Measurements from ENCODE around the gene B4GALT3.
A peak's percentile ranks its signal among the peaks of the same experiment; 100 is the strongest.

B4GALT3 gene

DNA sequence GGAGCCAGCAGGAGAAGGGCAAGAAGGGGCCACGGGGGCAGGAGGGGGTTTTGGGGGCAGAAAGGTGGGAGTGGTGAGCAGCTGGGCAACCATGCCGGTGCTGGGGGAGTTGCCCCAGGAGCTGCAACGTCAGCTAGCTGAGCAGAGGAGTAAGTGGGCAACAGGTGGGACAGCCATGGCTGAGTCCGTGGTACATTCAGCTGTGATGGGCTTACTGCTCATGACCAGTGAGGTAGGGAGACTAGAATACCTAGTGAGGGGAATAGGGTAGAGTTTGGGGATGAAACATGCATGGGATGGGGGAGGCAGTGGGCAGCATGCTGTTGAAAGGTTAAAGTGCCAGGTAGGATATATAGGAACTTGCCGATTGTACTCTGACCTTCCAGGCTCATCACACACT, 15.7 kb downstream of the B4GALT3 start:
- DNase-seq = no peak

DNA sequence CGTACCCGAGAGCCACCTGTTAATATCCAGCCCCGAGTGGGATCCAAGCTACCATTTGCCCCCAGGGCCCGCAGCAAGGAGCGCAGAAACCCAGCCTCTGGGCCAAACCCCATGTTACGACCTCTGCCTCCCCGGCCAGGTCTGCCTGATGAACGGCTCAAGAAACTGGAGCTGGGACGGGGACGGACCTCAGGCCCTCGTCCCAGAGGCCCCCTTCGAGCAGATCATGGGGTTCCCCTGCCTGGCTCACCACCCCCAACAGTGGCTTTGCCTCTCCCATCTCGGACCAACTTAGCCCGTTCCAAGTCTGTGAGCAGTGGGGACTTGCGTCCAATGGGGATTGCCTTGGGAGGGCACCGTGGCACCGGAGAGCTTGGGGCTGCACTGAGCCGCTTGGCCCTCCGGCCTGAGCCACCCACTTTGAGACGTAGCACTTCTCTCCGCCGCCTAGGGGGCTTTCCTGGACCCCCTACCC, 16.6 kb downstream of the B4GALT3 start:
- DNase-seq = no peak

DNA sequence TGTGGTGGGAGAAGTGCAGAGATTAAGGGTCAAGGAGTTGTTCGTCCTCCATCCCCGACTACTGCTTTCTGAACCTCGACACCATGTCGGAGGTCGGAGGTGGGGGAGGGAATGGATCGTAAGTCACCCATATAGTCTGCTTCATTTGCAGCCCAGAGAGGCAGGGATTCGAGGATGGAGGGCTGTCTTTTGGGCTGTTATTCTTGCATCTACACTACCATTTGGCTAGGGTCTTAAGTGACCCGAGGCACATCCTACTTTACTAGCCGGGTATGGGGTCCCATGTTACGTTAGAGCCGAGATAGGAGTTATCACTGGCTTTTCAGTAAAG, 17.4 kb downstream of the B4GALT3 start:
- no peak for DNase-seq

DNA sequence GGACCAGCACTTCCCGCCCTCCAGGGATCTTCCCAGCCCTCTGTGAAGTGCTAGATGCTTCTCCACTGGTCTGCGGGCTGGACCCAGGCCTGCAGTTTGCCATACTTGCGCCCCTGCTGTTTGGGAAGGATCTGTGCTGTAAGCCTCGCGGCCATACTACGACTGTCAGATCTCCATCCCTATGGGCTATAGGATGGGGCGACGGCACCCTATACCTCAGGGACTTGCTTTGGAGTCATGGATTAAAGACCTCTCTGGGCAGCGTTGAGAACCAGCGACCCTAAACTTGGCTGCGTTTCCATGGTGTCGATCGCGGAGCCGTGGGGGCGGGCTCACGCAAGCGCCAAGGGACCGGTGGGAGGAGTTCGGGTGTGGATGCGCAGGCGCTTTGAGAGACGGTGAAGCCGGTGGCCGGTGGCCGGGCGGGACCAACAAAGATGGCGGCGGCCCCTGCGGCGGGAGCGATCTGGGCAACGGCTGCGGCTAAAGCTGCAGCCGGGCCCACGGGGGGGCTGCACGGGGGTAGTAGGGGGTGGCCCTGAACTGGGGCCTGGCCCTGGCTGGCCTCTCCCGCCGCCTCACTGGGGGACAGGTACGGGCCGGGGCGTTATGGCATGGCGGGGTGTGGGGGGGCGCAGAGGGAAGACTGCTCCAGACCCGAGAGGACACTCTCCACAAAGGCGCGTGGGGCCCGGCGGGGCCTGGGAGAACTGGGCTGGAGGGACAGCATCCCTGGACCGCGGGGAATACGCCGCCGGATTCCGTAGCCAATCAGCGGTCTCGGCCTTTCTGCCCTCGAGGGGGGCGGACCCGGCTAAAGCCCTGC, 18.0 kb downstream of the B4GALT3 start, which contains the start of gene USP21:
USP21 (plus strand) TSS at position 414 of the 826 bp plus-strand sequence. CDS start 1,141 bp downstream, outside the sequence.
- peak; percentile 87 for DNase-seq

DNA sequence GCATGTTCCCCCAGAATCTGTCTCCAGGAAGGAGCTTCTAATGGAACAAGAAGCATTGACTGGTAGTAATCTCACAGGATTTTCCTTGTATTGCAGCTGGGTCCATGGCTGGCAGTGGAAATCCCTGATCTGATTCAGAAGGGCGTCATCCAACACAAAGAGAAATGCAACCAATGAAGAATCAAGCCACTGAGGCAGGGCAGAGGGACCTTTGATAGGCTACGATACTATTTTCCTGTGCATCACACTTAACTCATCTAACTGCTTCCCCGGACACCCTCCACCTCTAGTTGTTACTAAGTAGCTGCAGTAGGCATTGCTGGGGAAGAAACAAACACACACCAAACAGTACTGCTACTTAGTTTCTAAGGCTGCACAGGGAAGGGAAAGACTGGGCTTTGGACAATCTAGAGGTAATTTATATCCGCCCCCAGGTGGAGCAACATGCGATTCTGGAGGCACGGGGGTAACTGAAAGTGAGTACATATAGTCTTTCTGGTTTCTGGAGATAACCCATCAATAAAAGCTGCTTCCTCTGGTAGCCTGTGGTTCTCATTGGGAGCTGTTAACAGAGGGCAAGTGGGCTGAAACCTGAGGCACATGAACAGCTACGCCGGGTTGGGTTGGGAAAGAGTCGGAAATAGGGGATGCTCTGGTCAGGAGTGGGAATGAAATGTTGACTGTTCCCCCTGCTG, 18.8 kb downstream of the B4GALT3 start:
- DNase-seq = no peak

DNA sequence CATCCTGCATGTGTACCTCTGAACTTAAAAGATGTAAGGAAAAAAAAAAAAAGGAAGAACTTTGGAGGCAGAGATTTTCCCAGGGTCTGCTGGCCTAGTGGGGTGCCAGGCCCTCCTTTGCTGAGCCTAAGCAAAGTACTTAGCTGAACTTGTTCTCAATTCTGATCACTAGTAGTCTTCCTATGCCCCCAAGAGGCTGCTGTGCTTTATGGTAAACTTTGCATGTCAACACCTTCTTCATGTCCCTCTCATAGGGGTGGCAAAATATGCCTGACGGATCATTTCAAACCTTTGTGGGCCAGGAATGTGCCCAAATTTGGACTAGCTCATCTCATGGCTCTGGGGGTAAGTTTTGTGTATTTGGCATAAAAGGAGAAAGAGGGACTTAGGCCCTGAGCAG, 19.4 kb downstream of the B4GALT3 start:
- no peak for DNase-seq

DNA sequence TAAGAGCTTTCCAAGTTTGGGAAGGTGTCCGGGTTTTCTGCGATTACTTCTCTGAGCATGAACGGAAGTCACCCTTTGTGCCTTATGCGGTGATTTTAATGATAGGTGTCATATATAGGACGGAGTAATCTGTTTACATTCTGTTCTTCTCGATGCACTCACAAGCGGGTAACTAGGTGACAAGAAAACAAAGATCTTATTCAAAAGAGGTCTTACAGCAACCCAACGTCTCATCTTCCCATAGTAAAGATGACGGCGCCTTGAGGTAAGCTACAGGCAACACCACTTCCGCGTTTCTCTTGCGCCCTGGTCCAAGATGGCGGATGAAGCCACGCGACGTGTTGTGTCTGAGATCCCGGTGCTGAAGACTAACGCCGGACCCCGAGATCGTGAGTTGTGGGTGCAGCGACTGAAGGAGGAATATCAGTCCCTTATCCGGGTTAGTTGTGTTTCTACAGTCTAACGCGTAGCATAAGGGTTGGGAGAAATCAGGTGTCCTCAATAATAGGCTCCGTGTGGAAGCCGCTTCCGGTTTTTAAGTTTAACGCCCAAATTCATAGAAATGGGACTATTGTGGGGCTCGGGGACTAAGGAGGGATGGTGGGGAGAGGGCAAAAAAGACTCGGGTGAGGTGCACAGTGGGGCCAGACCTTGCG, 23.5 kb downstream of the B4GALT3 start, which contains the start of gene UFC1:
UFC1 (plus strand) TSS at position 297 of the 656 bp plus-strand sequence; CDS start at position 317, 20 bp downstream.
- DNase-seq = peak; percentile 89

DNA sequence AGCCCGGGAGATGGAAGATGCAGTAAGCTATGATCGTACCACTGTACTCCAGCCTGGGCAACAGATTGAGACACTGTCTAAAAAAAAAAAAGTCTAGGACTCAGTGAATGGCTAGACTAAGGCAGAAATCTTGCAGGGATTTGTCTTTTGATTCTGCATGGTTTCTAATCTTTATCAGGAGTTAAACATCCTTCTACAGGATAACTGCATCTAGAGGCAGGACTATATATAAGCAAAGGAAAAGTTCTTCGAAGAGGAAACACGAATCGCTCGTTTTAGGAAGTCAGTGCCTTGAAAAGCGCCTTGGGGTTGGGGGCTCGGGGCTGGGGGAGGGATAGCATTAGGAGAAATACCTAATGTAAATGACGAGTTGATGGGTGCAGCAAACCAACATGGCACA, 24.1 kb downstream of the B4GALT3 start:
- DNase-seq = no peak

DNA sequence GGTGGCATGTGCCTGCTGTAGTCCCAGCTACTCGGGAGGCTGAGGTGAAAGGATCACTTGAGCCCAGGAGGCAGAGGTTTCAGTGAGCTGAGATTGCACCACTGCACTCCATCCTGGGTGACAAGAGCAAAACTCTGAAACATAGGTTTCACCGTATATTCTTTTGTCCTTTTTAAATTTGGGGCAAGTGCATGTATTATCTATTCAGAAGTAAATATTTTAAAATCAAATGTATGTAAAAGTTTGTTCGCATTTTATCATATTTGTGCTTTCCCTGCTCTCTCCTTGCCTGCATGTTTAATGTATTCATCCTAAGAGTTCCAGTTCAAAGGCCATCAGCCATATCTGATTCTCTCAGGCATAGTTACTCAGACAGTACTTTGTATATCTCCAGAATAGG, 31.5 kb downstream of the B4GALT3 start:
- DNase-seq = no peak

DNA sequence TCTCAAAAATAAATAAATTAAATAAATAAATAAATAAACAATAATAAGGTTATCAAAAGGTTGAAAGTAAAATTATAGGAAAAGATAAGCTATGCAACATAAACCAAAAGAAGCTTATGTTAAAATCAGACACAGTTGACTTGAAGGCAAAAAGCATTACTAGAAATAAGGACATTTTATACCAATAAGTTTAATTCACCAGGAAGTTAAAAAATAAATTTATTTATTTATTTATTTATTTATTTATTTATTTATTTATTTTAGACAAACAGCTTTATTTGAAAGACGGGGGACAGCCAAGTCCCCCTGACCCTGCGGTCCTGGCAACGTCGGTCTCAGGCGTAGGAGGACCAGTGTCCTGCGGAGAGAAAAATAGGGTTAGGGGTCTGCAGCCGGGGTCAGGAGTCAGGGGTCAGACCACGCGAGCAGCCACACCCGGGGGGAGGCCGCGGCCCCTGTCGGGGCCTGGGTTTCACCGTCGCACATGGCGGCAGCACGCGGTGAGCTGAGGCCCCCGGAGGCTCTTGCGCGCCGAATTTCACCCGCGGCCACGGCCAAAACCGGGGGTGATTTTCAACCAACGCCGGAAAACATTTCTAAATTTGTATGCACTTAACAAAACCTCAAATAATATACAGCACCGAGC, 36.4 kb downstream of the B4GALT3 start:
- DNase-seq = no peak

DNA sequence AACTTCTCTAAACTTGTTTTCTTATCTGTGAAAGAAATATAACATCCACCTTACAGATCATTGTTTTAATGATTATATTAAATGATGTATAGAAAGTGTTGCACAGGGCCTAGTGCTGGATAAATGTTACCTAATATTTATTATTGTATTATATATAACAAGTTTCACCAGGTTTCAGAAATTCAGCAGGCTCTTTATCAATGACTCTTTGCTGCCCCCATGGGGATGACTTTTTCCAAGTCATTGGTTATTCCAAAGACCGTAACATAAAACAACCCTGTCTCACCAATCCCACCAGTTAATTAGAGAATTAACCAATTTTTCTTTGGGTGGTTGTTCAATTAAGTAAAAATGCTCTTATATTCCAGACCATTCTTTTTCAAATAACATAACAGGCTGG, 37.5 kb downstream of the B4GALT3 start:
- DNase-seq = no peak

DNA sequence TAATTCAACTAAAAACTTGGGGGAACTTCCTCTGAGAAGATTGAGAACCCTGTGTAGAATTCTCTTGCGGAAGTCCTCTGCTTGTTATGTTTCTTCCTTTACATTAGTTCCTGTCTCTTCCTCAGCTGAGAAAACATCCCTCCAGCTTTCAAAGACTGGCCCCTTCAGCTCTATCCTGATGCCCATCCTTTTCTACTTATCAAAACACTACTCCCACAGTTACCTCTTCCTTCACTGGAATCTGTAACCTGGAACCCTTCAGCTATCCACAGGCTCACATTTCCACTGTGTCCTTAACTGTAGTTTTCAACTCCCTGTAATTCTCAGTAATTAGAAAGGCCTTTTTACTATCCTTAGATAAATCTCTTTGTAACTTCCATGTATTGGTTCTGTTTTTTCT, 38.9 kb downstream of the B4GALT3 start:
- DNase-seq = no peak

DNA sequence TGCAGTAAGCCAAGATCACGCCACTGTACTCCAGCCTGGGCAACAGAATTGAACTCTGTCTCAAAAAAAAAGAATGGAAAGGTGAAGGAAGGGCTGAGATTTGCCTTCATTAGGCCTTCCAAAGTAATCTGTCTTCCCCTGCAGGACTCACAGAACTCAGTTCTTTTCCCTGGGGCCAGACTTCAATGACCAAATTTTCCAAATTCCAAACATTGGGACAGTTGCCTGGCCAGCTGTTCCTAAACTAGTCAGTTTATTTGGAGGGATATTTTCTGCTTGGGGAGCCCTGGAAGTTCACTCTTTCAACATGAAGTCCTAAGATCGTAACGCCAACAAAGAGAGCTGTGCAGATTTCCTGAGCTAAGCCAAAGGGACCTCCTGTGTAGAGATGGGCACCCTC, 39.4 kb downstream of the B4GALT3 start:
- DNase-seq = no peak

DNA sequence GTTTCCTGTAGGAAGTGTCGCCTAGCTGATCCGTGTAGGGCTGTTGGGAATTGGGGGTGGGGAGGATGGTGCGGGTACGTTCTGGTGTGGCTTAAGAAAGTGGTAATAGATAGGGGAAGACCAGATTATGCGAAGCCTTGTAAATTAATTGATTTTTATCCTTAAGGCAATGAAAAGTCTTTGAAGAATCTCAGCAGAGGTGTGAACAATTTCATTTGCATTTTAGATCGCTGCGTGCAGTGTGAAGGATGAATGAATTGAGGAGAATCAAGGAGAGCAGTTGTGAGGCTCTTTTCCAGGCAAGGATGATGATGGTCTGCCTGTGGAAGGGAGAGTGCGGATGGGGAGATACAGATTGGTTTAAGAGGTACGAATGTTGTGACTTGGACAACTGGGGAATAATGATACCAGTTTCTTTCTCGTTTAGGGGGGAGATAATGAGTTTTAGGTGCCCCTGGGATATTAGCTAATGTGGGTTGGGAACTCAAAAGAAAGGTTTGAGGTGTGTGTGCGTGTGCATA, 44.0 kb downstream of the B4GALT3 start:
- peak; percentile 8 for DNase-seq

DNA sequence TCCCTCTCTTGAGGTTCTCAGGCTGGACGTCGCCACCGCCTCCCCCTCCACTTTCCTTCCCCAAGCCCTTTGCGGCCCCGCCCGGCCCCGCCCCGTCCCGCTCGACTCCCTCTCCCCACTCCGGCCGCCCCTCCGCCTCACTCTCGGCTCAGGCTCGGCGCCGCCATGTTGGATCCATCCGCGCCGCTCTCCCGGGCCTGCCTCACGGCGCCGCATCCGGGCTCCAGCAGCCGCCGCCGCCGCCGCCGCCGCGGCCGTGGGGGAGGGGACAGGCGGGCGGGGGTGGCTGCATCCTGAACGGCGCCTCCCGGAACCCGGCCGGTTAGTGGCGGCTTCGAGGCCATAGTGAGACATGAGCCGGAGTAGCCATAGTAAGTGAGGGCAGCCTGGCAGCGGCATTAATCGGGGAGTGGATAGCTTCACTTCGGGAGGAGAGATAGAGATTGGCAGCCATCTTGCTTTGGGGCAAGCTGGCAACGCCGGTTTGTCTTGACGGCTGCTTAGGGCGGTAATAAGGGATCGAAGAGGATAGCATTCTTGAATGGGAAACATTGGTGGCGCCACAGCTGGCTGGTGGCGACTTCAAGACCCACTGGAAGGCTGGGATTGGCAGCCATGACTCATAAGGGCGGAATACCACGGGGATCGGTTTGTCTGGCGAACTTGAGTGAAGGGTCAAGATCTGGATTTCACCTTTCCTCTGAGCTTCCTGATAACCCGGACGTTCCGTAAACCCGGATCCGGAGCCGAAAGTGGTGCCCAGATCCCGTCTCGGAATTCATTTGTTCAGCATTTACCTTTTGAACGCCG, 44.7 kb downstream of the B4GALT3 start, which contains the start of gene DEDD:
DEDD (minus strand) TSS at position 258 of the 810 bp plus-strand sequence. CDS start 8,205 bp downstream, outside the sequence.
- DNase-seq = peak; percentile 98

DNA sequence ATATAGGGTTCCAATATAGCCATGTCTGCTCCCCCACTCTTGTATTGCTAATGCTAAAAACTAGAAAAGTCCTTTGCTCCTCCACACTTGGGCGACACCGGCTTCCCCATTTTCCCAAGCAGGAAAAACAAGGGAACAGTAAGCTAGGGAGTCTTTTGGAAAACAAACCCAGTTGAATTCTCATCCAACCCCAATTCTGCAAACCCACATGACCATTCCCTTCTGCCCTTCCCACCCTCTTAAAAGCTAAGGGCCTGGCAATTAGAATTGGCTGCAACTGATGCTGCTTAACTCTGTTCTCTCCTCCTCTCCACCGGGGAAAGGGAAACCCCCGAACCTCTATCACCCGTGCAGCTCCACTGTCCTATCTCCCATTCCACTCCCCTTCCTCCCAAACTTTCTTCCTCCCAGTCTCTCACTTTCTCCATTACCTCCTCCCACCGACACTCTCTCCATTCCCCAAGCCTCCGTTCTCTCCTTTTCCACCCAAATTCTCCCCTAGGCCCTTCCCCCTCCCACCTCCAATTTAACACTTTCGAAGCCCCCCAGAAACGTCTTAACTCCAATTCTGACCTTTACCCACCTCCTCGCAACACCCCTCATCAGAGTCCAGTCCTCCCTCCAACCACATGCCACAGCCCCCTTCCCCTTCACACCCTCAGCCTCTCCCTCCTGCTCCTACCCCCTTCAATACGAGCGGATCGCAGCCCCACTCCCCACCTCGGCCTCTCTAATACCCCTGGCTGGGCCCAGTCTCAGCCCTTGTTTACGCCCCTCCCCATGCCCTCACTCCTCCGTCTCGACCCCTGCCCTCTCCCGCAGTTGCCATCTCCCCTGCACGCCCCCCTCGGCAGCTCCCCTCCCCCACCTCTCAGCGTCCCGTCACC, 45.5 kb downstream of the B4GALT3 start:
- peak; percentile 17 for DNase-seq

DNA sequence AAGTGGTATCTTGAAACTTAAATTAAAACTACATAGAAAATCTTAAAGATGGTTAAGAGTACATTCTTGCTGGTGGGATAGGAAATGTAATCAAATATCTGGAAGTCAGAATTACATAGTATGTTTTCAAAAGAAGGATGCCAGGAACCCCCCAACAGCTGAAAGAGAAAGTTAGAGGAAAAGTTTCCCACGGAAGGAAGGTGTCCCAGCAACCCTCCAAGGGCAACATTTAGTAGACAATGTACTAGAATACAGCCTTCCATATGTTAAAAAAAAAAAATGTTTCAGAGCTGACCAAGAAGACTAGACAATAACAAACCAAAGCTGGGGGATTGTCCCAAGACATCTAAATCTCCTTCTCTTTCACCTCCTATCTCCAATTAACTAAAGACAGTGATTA, 47.0 kb downstream of the B4GALT3 start:
- no peak for DNase-seq

DNA sequence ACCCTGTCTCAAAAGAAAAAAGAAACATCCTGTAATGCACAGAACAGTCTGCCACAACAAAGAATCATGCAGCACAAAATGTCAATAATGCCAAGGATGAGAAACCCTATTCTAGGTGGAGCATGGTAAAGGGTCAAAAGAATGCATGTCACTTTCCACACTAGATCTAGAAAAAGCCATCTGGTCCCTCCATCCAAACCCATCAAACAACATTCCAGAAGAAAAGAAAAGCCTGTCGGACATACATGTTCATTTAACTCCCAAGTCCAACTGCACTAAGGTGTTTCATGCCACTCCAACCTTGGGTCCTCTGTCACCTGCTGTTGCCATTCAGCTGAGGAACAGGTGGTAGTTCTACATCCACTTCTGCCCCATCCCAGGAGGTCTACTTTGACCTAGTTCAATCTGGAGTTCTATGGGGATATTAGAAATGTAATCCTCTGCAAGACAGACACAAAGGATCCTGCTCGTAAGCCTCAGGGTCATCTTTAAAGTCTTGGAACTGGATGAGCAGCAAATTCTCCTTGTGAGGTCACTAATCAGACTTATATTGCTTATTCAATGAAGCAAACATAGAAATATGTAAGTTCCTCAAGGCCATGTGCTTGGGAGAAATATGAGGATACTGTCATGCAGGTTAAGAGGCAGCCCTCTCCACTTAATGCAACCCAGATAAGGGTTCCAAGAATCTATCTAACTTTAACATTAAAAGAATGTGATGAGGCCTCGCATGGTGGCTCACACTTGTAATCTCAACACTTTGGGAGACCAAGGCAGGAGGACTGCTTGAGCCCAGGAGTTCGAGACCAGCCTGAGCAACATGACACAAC, 48.5 kb downstream of the B4GALT3 start:
- DNase-seq = no peak

DNA sequence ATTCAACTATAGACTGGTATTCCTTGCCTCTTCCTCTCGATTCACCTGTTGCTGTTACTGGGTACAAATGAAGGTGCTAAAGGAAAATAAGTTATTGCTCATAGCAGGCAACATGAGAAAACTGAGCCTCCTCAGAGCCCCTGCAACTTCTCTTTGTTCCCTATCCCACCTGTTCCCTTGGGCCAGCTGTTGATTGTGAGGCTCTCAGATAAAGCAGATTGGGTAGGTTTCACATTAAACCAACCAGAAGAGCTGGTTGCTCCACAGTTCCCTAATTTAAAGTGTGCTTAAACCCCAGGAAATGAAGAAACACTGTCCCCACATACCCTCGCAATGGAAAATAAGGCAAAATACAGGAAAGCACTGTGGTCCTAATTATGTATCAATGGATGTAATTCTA, 49.7 kb downstream of the B4GALT3 start:
- no peak for DNase-seq

DNA sequence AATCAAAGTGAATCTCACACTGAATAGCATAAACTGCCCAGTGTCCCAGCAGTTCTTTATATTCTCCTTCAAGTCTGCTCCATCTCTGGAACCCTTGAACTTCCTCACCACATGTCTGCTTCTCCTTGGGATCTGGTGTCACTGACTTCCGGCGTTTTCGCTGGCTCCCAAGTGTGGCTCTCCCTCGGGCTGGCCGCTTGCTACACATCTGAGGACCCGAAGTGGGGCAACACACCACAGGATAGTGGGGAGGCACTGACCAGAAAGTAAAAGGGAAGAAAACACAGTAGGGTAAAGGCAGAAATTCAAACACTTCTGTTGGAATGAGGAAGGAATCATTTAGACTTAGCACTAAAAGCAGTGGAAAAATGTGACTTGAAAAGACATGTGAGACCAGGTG, 54.3 kb downstream of the B4GALT3 start:
- DNase-seq = no peak
